ENCODE measurements around the gene LSAMP. TPM values are rescaled to one million over a fixed set of nuclear protein-coding genes. Genes with fewer than 3 reads are reported as not detected.
"Not testable (repeated sequence)": the region's sequence is repeated elsewhere in the genome, so short reads cannot be mapped to it uniquely, and the experiment has no call there.

Gene LSAMP
- total and polyA plus RNA-seq, 2 of the 8 experiments (the other 6 are each of a cell fraction or from before 2014, with no cell fraction given) = 1.8 to 5.7 TPM

DNA sequence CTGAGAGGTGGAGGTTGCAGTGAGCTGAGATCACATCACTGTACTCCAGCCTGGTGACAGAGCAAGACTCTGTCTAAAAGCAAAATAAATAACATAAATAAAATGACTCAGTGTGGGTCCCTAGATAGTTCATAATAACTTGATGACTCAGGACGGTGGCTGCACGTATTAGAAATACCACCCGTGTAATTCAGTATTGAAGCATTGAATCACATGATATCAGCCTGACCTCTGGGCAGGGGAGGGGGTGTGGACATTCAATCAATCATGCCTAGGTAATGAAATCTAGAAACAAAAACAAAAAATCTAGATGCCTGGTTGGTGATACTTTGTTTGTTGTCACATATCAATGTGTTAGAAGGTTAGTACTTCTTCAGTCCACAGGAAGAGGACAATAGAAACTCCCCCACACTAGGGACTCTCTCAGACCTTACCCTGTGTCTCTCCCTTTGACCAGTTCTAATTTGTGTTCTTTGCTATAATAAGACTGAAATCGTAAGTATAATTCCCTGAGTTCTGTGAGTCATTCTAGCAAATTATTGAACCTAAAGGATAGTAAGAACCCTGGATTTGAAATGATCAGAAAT is 644.7 kb downstream of the LSAMP start (continued):
- TF ChIP-seq, protein P1, sequence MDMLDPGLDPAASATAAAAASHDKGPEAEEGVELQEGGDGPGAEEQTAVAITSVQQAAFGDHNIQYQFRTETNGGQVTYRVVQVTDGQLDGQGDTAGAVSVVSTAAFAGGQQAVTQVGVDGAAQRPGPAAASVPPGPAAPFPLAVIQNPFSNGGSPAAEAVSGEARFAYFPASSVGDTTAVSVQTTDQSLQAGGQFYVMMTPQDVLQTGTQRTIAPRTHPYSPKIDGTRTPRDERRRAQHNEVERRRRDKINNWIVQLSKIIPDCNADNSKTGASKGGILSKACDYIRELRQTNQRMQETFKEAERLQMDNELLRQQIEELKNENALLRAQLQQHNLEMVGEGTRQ (IDR thresholded peaks at IDR 0.05; ENCODE audit: low read length) = no peak

GRCh38 chr3:115800065-115800464 is 645.2 kb downstream of the LSAMP start:
- H3K27me3 ChIP-seq (replicated peaks in 1 of 4; ENCODE audit: control insufficient read depth in 3 of 4, extremely low read depth in 1 of 4, insufficient read depth in 3 of 4, low read length in 3 of 4); H3K79me2 ChIP-seq (ENCODE audit: control insufficient read depth in 1 of 2, insufficient read depth in 2 of 2, low read length in 2 of 2); H3K18ac ChIP-seq (ENCODE audit: extremely low read depth, low read length); H3K9me3 ChIP-seq (ENCODE audit: insufficient read depth in 2 of 2, low read depth in 1 of 2, low read length in 1 of 2); H3K4ac ChIP-seq (replicated peaks; ENCODE audit: insufficient read length, low read depth, low read length); H3K4me2 ChIP-seq (ENCODE audit: insufficient read depth in 1 of 2, low read depth in 2 of 2, low read length in 2 of 2); H2BK20ac ChIP-seq (ENCODE audit: low read length); H2BK5ac ChIP-seq (ENCODE audit: low read depth, low read length); DNase-seq (ENCODE audit: low read depth in 1 of 2, low spot score in 2 of 2); H3K23ac ChIP-seq (ENCODE audit: insufficient read length); H3K4me3 ChIP-seq (ENCODE audit: extremely low read depth in 1 of 4, insufficient read depth in 2 of 4, low read depth in 3 of 4, low read length in 4 of 4); FAIRE-seq; H3K9ac ChIP-seq (replicated peaks in 1 of 4; ENCODE audit: extremely low read depth in 1 of 4, low read depth in 3 of 4, low read length in 3 of 4); H2BK15ac ChIP-seq (ENCODE audit: low read length); H3K14ac ChIP-seq (ENCODE audit: insufficient read length); H3K4me1 ChIP-seq (replicated peaks in 1 of 4; ENCODE audit: control insufficient read depth in 3 of 4, insufficient read depth in 4 of 4, low read length in 3 of 4); H2BK12ac ChIP-seq (ENCODE audit: low read depth, low read length); H2AFZ ChIP-seq (ENCODE audit: low read length); POLR2A ChIA-PET (ENCODE audit: partially characterized antibody); H4K91ac ChIP-seq (replicated peaks; ENCODE audit: insufficient read length, low read length); H3K27ac ChIP-seq (ENCODE audit: low read depth, low read length); H4K5ac ChIP-seq (ENCODE audit: insufficient read length, low read depth, low read length); H3K79me1 ChIP-seq (ENCODE audit: low read depth, low read length); H4K8ac ChIP-seq (ENCODE audit: extremely low read depth, insufficient read depth, low read length); H3K23me2 ChIP-seq (ENCODE audit: low read depth, low read length); H2AK5ac ChIP-seq (ENCODE audit: low read depth, low read length); H3K36me3 ChIP-seq (ENCODE audit: control insufficient read depth in 2 of 4, insufficient read depth in 4 of 4, low read length in 3 of 4); H4K20me1 ChIP-seq (replicated peaks in 1 of 2; ENCODE audit: control insufficient read depth in 1 of 2, insufficient read depth in 2 of 2, low read length in 2 of 2); H2BK120ac ChIP-seq (replicated peaks; ENCODE audit: low read depth, low read length); H3K56ac ChIP-seq (replicated peaks; ENCODE audit: insufficient read length, low read depth, low read length): not testable (repeated sequence)
- 86% methylated on average over 7 of the region's 7 CpGs; no CpG with 5 or more reads in 1 of the 2 experiments for WGBS, 2 experiments (ENCODE audit: extremely low coverage in 1 of 2, insufficient coverage in 1 of 2, insufficient read length in 1 of 2, insufficient replicate concordance in 2 of 2, low coverage in 1 of 2, low lambda C conversion rate in 2 of 2, missing lambda C conversion rate in 1 of 2)
- CTCF ChIA-PET (ENCODE audit: partially characterized antibody) = interaction anchor here (1.2 to 4.3 kb wide), 2 partner anchors 14 to 16 kb away, joined by 3 to 23 read pairs; no protein-coding TSS in a partner anchor

Data from H1 (cell line).